ENCODE results near the gene LEP. TPM values are rescaled to one million over a fixed set of nuclear protein-coding genes. Genes with fewer than 3 reads are reported as not detected.

LEP gene
- total RNA-seq, 2 experiments from 2014 or later = not detected

DNA sequence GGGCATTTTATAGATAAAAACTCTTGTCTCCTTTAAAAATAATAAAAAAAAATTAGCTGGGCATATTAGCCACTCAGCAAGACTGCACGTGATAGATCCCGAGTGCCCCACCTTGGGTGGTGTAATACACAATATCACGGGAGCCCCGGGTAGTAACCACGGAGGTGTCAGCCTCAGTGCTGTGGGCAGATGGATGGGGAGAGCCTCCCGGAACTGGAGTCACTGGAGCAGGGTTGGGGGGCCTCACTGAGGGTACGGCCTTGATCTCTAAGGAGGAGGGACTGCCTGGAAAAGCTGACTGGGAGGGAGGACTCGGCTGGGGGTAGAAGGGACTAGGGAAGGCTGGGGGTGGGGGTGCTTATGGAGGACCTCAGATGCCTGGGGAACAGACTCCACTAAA lies 12.6 kb downstream of the LEP start:
- no peaks in the 10 kb centered on the region for H3K36me3 ChIP-seq (ENCODE audit: insufficient read depth, low read length)
- H2AFZ ChIP-seq (ENCODE audit: low read length) = no peak overlapping the region
- H3K4me2 ChIP-seq (ENCODE audit: low read length) = no peak overlapping the region
- no peak for DNase-seq (ENCODE audit: low spot score)
- TF ChIP-seq, protein P1, sequence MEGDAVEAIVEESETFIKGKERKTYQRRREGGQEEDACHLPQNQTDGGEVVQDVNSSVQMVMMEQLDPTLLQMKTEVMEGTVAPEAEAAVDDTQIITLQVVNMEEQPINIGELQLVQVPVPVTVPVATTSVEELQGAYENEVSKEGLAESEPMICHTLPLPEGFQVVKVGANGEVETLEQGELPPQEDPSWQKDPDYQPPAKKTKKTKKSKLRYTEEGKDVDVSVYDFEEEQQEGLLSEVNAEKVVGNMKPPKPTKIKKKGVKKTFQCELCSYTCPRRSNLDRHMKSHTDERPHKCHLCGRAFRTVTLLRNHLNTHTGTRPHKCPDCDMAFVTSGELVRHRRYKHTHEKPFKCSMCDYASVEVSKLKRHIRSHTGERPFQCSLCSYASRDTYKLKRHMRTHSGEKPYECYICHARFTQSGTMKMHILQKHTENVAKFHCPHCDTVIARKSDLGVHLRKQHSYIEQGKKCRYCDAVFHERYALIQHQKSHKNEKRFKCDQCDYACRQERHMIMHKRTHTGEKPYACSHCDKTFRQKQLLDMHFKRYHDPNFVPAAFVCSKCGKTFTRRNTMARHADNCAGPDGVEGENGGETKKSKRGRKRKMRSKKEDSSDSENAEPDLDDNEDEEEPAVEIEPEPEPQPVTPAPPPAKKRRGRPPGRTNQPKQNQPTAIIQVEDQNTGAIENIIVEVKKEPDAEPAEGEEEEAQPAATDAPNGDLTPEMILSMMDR (conservative IDR thresholded peaks at IDR 0.05; ENCODE audit: low read length) = no peak
- no peak for TF ChIP-seq EZH2phosphoT487 (IDR thresholded peaks at IDR 0.05; ENCODE audit: borderline replicate concordance, low read depth, low read length)
- no TSS peak for BruUV-seq (replicated peaks)
- no peak overlapping the region for H3K4me3 ChIP-seq (ENCODE audit: low read depth, low read length, poor library complexity, severe bottlenecking)
- H3K4me1 ChIP-seq (ENCODE audit: insufficient read depth, low read length, poor library complexity, severe bottlenecking) = no peaks in the 10 kb centered on the region
- no peaks in the 10 kb centered on the region for H4K20me1 ChIP-seq (ENCODE audit: insufficient read depth, low read length)
- H3K27ac ChIP-seq (ENCODE audit: low read depth, low read length, poor library complexity, severe bottlenecking) = no peak overlapping the region
- ChIA-PET CTCF (ENCODE audit: unreplicated experiment) (interaction anchor here (0.6 kb wide), 1 partner anchor 8 kb away, joined by 3 read pairs; no protein-coding TSS in a partner anchor), POLR2A (no interaction called here)
- no peaks in the 10 kb centered on the region for H3K9me2 ChIP-seq (ENCODE audit: insufficient read depth, low read length)
- intact Hi-C loops (cut with micrococcal nuclease; ENCODE audit: unreplicated experiment) = no loop called here
- H3K79me2 ChIP-seq (ENCODE audit: insufficient read depth, low read depth, low read length) = no peaks in the 10 kb centered on the region
- H3K9me3 ChIP-seq (ENCODE audit: low read length) = no peaks in the 10 kb centered on the region

DNA sequence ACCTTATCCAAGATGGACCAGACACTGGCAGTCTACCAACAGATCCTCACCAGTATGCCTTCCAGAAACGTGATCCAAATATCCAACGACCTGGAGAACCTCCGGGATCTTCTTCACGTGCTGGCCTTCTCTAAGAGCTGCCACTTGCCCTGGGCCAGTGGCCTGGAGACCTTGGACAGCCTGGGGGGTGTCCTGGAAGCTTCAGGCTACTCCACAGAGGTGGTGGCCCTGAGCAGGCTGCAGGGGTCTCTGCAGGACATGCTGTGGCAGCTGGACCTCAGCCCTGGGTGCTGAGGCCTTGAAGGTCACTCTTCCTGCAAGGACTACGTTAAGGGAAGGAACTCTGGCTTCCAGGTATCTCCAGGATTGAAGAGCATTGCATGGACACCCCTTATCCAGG lies 13.4 kb downstream of the LEP start:
- ChIA-PET CTCF (ENCODE audit: unreplicated experiment) (interaction anchor here (0.8 kb wide), 1 partner anchor 228 kb away, joined by 3 read pairs; no protein-coding TSS in a partner anchor), POLR2A (no interaction called here)
- no peak overlapping the region for H3K4me3 ChIP-seq (ENCODE audit: low read depth, low read length, poor library complexity, severe bottlenecking)
- no TSS peak for BruUV-seq (replicated peaks)
- H3K79me2 ChIP-seq (ENCODE audit: insufficient read depth, low read depth, low read length) = no peaks in the 10 kb centered on the region
- DNase-seq (ENCODE audit: low spot score) = no peak
- no peaks in the 10 kb centered on the region for H3K9me3 ChIP-seq (ENCODE audit: low read length)
- no peak overlapping the region for H3K4me2 ChIP-seq (ENCODE audit: low read length)
- no peaks in the 10 kb centered on the region for H3K9me2 ChIP-seq (ENCODE audit: insufficient read depth, low read length)
- no peak overlapping the region for H2AFZ ChIP-seq (ENCODE audit: low read length)
- intact Hi-C loops (cut with micrococcal nuclease; ENCODE audit: unreplicated experiment) = no loop called here
- no peaks in the 10 kb centered on the region for H3K4me1 ChIP-seq (ENCODE audit: insufficient read depth, low read length, poor library complexity, severe bottlenecking)
- no peak overlapping the region for H3K27ac ChIP-seq (ENCODE audit: low read depth, low read length, poor library complexity, severe bottlenecking)
- no peaks in the 10 kb centered on the region for H4K20me1 ChIP-seq (ENCODE audit: insufficient read depth, low read length)
- TF ChIP-seq, protein P1 (conservative IDR thresholded peaks at IDR 0.05; ENCODE audit: low read length) = no peak
- no peak for TF ChIP-seq EZH2phosphoT487 (IDR thresholded peaks at IDR 0.05; ENCODE audit: borderline replicate concordance, low read depth, low read length)
- no peaks in the 10 kb centered on the region for H3K36me3 ChIP-seq (ENCODE audit: insufficient read depth, low read length)

DNA sequence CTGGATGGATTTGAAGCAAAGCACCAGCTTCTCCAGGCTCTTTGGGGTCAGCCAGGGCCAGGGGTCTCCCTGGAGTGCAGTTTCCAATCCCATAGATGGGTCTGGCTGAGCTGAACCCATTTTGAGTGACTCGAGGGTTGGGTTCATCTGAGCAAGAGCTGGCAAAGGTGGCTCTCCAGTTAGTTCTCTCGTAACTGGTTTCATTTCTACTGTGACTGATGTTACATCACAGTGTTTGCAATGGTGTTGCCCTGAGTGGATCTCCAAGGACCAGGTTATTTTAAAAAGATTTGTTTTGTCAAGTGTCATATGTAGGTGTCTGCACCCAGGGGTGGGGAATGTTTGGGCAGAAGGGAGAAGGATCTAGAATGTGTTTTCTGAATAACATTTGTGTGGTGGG lies 14.2 kb downstream of the LEP start:
- BruUV-seq (replicated peaks) = no TSS peak
- no peaks in the 10 kb centered on the region for H3K36me3 ChIP-seq (ENCODE audit: insufficient read depth, low read length)
- H3K27ac ChIP-seq (ENCODE audit: low read depth, low read length, poor library complexity, severe bottlenecking) = no peak overlapping the region
- H2AFZ ChIP-seq (ENCODE audit: low read length) = no peak overlapping the region
- ChIA-PET CTCF (ENCODE audit: unreplicated experiment) (interaction anchor here (0.8 kb wide), 1 partner anchor 228 kb away, joined by 3 read pairs; no protein-coding TSS in a partner anchor), POLR2A (interaction anchor here (0.6 kb wide), 1 partner anchor 32 kb away, joined by 3 read pairs; no protein-coding TSS in a partner anchor)
- H3K4me2 ChIP-seq (ENCODE audit: low read length) = no peak overlapping the region
- H4K20me1 ChIP-seq (ENCODE audit: insufficient read depth, low read length) = no peaks in the 10 kb centered on the region
- H3K79me2 ChIP-seq (ENCODE audit: insufficient read depth, low read depth, low read length) = no peaks in the 10 kb centered on the region
- no peaks in the 10 kb centered on the region for H3K9me3 ChIP-seq (ENCODE audit: low read length)
- H3K4me1 ChIP-seq (ENCODE audit: insufficient read depth, low read length, poor library complexity, severe bottlenecking) = no peaks in the 10 kb centered on the region
- intact Hi-C loops (cut with micrococcal nuclease; ENCODE audit: unreplicated experiment) = no loop called here
- DNase-seq (ENCODE audit: low spot score) = no peak
- no peak overlapping the region for H3K4me3 ChIP-seq (ENCODE audit: low read depth, low read length, poor library complexity, severe bottlenecking)
- TF ChIP-seq EZH2phosphoT487 (IDR thresholded peaks at IDR 0.05; ENCODE audit: borderline replicate concordance, low read depth, low read length) = no peak
- TF ChIP-seq, protein P1 (conservative IDR thresholded peaks at IDR 0.05; ENCODE audit: low read length) = no peak
- H3K9me2 ChIP-seq (ENCODE audit: insufficient read depth, low read length) = no peaks in the 10 kb centered on the region

All from OCI-LY7 (cell line).